GM19372 (cell line): ENCODE data around the gene HJV.

ENCODE experiments used
- ATAC-seq: cut with Tn5 transposase; IDR thresholded peaks from one replicate; pipeline ENCODE4 v1.9.1; 2021; ENCODE audit warnings: mild to moderate bottlenecking, low read depth, moderate library complexity; ENCODE audit not compliant: unreplicated experiment

The HJV gene

GRCh38 chr1:146022403-146023127 lies 1.0 kb upstream of the HJV start:
- no peak for ATAC-seq

- no peak for ATAC-seq
These were observed 487 bp downstream of the HJV start for GRCh38 chr1:146021050-146021445.

- ATAC-seq, result no peak
These were observed 1.2 kb downstream of the HJV start for GRCh38 chr1:146020058-146021049.

- ATAC-seq, result no peak
These were observed 2.1 kb downstream of the HJV start for GRCh38 chr1:146019231-146020057.

GRCh38 chr1:146016891-146017290 lies 4.6 kb downstream of the HJV start:
- ATAC-seq, result no peak

- no peak for ATAC-seq
These were observed 8.0 kb downstream of the HJV start for GRCh38 chr1:146013559-146013922.

GRCh38 chr1:146012703-146013558 lies 8.6 kb downstream of the HJV start:
- no peak for ATAC-seq

GRCh38 chr1:146010126-146010738 lies 11.3 kb downstream of the HJV start:
- ATAC-seq, result no peak

- no peak for ATAC-seq
These were observed 13.9 kb downstream of the HJV start for GRCh38 chr1:146007489-146008133.

GRCh38 chr1:146001709-146002108 lies 19.8 kb downstream of the HJV start:
- no peak for ATAC-seq

- ATAC-seq, result no peak
These were observed 22.1 kb downstream of the HJV start for GRCh38 chr1:145999321-146000024.

- no peak for ATAC-seq
These were observed 23.9 kb downstream of the HJV start for GRCh38 chr1:145997718-145998023.

- ATAC-seq, result peak; percentile 21
These were observed 24.4 kb downstream of the HJV start for GRCh38 chr1:145997016-145997717.

GRCh38 chr1:145996433-145997015 lies 25.0 kb downstream of the HJV start, which contains the start of gene TXNIP:
Gene TXNIP (minus strand): TSS chr1:145996579. CDS start chr1:145996266, 313 bp downstream.
- ATAC-seq, result peak; percentile 94

- no peak for ATAC-seq
These were observed 25.5 kb downstream of the HJV start for GRCh38 chr1:145995964-145996432.

- ATAC-seq, result no peak
These were observed 26.2 kb downstream of the HJV start for GRCh38 chr1:145995148-145995881.
